Embryonic facial prominence (tissue), 1 donor: Measurements from ENCODE around the gene ATP6V0B.

Experiments used
- DNase-seq: peaks from one replicate; pipeline ENCODE4 v3.0.0-alpha.2; 2016; ENCODE audit errors: extremely low spot score

ATP6V0B gene

GRCh38 chr1:43984855-43985254 lies 10.1 kb downstream of the ATP6V0B start:
- no peak for DNase-seq

- no peak for DNase-seq
Observed at GRCh38 chr1:43985984-43986595, 11.3 kb downstream of the ATP6V0B start.

DNA sequence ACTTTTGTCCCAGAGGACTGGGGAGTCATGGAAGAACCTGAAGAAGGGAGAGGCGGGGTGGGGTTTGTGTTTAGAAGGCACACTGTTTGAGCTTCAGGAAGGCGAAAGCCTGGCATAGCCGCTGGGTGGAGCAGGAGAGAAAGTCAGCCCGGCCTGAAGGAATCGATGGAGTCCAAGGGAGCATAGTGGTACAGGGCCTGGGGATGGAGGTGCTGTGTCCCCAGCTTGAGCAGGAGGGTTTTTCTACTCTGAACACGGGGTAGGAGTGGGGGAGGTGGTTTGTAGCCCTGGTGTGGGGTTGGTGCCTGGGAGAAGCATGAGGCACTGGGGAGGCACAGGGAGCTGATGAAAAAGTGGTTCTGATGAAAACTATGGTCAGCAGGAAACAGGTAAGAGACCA lies 12.0 kb downstream of the ATP6V0B start:
- no peak for DNase-seq

DNA sequence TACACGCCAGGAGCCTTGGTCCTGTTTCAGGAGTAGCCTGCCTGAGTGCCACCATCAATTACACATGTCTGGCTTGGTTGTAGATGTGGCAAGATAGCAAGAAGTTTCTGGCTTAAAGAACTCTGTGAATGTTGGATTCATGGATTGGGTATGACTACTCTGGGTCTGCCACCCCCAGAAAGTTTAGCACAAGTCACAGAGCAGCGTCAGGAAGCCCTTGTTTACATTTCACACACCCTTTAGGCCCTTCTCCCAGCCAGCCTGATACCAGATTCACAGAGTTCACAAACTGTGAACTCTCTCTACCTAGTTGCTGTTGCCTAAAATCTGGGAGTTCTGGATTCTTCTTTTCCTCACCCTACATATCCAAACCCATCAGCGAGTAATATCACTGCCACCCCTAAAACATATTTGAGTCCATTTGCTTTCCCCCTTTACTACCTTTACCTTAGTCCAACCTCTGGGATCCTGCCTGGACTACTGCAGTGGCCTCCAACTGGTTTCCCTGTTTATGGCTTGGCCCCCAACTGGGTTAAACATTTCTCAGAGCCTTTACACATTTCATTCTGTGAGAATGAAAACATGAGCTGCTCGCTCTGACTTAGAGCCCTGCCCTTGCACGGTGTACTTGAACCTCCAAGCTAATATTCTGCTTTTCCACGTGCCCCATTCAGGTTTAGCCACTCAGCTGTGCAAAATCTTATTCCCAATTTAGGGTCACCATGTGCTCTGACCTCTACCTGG lies 12.6 kb downstream of the ATP6V0B start:
- DNase-seq: no peak

DNA sequence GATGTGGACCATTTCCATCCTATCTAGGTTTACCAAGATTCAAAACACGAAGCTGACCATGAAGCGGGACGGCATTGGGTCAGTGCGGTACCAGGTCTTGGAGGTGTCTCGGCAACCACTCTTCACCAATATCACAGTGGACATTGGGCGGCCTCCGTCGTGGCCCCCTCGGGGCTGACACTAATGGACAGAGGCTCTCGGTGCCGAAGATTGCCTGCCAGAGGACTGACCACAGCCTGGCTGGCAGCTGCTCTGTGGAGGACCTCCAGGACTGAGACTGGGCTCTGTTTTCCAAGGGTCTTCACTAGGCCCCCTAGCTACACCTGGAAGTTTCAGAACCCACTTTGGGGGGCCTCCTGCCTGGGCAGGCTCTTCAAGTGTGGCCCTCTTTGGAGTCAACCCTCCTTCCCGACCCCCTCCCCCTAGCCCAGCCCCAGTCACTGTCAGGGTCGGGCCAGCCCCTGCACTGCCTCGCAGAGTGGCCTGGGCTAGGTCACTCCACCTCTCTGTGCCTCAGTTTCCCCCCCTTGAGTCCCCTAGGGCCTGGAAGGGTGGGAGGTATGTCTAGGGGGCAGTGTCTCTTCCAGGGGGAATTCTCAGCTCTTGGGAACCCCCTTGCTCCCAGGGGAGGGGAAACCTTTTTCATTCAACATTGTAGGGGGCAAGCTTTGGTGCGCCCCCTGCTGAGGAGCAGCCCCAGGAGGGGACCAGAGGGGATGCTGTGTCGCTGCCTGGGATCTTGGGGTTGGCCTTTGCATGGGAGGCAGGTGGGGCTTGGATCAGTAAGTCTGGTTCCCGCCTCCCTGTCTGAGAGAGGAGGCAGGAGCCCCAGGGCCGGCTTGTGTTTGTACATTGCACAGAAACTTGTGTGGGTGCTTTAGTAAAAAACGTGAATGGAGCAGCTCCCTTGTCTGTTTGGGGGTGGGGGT lies 15.8 kb downstream of the ATP6V0B start:
- DNase-seq: no peak

DNA sequence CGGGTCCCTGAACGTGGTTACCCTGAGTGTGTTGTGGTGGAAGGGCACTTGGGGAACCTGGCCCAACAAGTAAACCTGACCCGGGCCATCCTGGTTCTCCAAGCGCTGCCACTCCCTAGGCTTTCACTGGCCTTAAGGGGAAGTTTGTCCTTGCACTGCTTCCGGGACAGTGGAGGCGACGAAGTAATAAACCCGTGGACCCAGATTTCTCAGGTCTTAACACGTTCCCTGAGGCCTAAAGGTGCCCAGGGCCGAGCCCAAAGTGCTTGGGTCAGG lies 16.4 kb downstream of the ATP6V0B start:
- DNase-seq: no peak

GRCh38 chr1:43991476-43992231 lies 16.9 kb downstream of the ATP6V0B start, which contains the start of gene CCDC24:
TSS of gene CCDC24 (plus strand) at chr1:43991599. CDS start at chr1:43991879, 280 bp downstream.
- DNase-seq: no peak

- DNase-seq: no peak
Observed at GRCh38 chr1:43992232-43992995, 17.7 kb downstream of the ATP6V0B start.

DNA sequence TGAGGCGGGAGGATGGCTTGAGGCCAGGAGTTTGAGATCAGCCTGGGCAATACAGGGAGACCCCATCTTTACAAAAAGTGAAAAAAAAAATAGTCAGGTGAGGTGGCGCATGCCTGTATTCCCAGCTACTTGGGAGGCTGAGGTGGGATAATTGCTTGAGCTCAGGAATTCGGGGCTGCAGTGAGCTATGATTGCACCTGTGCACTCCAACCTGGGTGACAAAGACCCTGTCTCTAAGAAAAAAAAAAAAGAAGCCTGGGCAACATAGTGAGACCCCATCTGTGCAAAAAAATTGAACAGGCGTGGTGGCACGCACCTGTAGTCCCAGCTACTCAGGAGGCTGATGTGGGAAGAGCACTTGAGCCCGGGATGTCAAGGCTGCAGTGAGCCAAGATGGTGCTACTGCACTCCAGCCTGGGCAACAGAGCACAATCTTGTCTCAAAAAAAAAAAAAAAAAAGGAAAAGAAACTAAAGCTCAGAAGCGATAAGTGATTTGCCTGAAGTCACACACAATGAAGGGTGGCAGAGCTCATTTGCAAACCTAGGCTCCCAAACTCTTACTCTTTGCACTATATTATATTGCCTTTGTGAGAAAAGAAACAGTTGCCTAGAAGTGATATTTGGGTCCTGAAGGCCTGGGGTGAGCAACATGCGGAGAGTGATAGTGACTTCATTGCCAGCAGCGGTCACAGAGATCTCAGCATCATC lies 18.6 kb downstream of the ATP6V0B start:
- DNase-seq: no peak

DNA sequence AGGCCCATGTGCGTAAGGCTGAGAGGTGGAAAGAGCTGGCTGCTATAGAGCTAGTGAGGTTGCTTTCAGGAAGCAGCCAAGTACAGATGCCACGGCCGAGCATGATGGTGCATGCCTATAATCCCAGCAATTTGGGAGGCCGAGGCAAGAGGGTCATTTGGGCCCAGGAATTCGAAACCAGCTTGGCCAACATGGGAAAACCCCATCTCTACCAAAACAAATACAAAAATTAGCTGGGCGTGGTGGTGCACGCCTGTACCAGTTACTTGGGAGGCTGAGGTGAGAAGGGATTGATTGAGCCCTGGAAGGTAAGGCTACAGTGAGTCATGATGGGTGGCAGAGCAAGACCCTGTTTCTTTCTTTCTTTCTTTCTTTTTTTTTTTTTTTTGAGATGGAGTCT lies 19.3 kb downstream of the ATP6V0B start:
- DNase-seq: no peak

DNA sequence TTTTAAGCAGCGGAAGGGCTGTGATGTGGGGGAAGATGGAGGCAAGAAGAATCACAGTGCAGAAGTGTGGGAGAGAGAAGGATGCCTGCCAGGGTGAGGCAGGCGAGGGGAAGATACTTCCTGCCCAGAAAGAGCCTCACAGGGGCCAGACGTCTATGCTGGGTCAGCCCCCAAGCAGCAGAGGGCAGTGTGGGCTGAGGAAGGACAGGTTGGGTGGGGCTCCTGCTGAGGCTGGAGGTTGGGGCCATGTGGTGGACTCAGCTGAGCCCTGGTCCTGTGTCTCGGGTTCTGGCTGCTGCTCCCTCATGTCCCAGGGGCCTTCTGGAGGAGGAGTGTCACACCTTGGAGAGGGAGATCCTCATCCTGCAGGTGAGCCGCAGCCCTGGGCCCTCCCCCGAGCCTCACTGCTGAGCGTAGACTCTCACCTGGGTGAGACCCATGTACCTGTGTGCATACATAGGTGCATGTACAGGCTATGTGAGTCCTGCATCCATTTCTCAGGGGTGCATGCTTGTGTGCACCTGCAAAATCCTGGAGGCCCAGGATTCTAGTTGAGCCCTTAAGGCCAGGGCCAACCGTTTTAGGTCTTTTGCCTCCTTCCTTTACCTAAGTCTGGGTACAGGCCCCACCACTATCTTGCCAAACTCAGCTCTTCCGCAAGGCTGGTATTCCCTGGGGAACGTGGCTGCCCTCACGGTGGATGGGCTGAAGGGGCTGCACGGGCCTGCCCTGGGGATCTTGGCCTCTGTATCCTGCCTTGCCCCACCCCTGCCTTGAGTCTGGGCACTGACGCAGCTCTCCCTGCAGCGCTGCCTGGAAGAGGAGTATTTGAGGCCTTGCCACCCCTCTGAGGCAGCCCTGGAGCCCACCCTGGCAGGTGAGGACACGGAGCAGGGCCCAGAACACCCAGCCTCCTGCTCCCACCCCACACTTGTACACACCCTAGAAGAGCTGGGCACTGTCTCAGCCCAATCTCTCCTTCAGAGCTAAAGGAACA lies 20.3 kb downstream of the ATP6V0B start:
- DNase-seq: no peak

DNA sequence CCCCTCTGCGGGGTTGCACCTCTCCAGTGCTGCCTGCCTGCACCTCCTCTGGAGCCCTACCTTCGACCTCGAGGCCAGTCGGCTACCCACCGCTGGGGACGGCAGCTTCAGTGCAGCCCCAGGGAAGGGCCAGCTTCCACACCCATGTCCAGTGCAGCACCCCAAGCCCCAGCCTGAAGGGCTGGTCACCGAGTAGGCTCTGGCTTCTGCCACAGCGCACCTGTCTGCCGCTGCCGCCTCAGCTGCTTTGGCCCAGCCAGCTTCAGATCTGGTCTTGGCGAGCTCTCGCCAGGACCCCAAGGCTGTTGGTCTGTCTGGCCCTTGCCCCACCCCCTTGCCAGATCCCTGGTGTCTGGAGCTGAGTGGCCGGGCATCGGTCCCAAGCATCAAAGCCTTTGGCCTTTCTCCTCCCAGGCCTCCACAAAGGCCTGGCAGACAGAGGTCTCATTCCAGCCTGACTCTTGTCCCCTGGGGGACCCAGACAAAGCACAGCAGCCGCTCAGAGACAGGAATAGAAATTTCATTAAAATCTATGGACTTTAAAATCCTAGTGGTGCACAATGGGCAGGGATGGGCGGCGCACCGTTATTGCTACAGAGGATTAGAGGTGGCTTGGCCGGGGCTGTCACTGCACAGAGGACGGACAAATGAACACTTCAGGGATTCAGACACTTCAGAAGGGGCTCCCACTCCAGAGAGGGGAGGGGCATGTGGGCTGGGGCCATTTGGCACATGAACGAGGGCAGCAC lies 21.4 kb downstream of the ATP6V0B start:
- DNase-seq: no peak

- DNase-seq: no peak
Observed at GRCh38 chr1:43996733-43997115, 22.0 kb downstream of the ATP6V0B start.

DNA sequence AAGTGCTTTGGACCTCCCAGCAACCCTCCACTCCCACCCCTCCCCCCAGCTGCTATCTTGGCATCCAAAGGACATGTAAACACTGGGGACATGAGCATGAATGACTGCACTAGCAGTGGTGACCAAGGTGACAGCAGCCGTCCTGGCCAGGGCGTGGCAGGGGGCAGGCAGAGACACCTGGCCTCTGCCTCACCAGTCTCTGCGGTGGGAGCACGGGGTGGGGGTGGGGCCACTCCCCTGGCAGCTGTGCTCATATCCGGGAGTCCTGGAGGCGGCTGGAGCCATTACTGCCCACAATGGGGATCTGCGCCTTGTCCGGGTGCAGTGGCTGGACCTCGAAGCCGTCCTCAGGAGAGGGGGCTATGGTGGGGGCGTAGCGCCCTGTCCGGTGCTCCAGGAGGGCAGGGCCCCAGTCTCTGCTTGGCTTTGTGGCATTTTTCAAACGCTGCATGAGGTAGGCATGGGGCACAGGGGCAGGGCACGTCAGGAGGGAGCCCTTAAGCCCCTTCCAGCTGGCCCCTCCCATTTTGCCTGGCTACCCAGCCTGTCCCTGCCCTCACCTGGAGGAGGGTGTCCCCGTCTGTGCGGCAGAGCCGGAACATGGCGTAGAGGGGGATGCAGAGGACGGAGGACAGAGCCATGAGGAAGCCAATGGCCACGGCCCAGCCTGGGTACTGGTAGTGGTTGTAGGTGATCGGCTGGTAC lies 22.7 kb downstream of the ATP6V0B start:
- no peak for DNase-seq

DNA sequence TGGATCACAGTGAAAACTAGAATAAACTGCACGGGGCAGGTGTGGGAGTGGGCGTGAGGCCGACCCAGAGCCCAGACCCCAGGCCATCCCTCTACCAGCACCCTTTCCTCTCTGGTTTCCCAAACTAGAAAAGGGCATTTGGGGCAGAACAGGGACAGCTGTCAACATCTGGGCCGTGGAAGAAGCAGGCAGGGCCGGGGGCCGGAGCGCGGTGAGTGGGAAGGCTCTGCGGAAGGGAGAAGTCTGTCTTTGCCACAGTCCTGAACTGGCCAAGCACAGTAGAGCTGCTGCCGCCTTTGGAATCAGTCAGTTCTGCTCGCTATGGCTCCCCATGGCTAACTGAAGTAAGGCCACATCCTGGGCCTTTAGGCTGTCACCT lies 23.2 kb downstream of the ATP6V0B start:
- DNase-seq: no peak

GRCh38 chr1:43999455-43999854 lies 24.7 kb downstream of the ATP6V0B start:
- DNase-seq: no peak

DNA sequence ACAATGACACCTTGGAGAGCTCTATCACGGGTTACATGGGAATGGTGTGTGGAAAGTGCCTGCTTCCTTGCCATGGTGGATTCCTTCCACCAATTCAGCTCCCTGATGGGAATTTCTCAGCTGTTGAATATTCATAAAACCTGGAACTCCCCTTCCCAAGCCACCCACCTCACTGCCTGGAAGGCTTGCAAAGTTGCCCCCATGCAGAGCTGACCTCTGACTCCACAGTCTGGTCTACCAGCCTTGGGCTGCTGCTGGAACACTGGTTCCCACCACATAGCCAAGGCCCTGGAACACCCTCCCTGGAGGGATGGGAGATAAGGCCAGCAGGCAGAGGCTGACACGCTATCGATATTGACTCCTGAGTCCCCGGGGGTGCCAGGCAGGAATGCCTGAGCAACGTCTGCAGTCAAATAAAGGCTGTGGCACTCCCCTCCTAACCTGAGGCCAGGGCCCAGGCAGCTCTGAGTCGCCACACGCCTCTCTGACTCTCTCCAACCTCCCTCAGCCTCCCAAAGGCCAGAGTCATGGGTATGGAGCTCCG lies 25.4 kb downstream of the ATP6V0B start:
- DNase-seq: no peak

GRCh38 chr1:44002165-44002564 lies 27.4 kb downstream of the ATP6V0B start:
- no peak for DNase-seq
